ENCODE measurements around the gene MEG3.
"Not testable (repeated sequence)": the region's sequence is repeated elsewhere in the genome, so short reads cannot be mapped to it uniquely, and the experiment has no call there.

The MEG3 gene

DNA sequence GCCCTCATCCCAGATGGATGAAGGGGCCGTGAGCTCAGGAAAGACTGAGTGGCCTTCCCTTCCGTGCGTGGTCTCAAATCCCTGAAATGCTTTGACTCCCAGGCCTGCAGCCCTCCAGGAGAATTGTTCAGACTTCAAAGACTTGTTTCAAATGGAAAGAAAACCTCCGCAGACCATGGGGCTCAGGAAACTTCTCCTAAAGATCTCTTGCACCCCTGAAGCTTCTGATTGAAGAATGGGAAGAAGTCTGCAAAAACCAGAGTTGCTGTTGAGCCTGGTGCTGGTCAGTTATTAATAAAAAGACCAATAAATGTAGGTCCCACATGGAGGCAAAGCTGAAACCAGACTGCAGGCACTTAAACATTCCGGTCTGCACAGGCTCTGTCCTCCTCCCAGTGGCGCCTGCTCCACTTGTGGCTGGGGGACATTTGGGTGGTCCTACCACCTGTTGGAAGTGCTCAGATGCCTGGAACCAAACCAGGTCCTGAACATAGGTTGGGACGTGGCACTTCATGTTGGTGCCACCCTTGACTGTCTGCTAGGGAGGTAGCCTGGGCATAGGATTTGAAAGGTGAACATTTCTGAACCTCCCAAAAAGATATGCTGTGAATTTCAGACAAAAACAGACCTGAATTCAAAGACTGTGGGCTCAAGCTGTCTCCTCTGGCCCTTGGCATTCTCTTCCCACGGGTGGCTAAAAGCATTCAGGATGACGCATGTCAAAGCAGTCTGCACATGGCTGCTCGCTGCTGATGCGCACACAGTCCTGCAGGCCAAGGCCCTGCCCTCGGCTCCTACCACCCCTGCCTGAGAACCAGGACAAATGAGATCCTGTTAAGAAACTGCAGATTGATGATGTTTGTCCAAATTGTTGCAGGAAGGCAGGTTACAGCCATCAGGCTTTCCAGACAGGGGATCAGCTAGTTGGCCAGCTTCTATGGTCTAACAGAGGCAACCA lies 36.2 kb upstream of the MEG3 start:
- DNase-seq: no peak

DNA sequence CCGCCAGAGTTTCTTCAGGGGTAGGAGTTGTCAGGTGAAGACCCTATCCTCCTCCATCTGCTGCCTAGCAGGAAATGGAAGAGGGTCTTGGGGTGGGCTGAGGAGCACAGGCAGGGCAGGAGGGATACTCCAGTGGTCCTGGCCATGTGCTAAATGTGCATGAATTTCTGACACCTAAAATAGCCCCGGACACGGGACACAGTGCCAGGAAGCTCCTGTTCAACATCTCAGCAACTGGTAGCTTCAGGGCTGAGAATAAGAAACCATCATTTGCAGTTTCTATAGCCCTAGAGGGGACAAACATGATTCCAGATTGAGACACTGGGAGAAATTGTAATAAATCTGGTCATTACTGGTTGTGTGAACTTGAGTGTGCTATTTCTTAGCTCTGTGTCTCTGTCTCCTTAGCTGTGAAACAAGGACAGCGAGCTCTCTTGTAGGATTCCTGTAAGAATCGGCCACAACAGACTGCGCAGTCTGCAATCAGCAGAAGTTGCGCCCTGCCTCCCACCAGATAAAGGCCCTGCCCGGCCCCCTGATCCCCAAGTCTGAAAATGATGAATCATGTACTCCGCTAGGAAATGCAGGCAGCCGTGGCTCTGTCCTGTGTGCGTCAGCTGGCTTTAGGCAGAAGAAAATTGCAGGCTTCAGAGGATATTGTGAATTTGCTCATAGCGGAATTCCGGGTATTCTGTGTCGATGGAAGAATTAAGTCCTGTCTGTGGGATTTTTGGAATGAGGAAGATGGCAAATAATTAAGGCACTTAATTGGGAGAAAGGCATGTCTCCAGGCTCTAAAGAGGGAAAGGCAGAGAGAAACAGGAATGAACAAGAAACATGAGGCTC lies 35.2 kb upstream of the MEG3 start:
- DNase-seq: no peak

DNA sequence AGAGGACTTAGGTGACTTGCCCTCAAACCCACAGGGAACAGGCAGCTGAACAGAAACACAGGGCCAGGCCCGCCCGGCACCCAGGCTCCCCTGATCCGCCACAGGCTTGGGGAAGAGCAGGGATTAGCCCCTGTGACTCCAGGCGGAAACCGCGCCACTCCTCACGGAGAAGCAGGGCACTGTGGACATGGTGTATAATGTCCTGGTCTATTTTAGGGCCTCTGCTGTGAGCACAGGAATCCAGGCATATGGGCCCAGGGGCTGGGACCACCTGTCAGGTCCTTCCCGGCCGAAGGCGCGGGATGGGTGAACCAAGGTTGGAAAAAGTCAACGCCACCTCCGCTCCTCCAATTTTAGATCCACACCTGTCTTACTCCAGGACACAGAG lies 34.6 kb upstream of the MEG3 start:
- DNase-seq: no peak

DNA sequence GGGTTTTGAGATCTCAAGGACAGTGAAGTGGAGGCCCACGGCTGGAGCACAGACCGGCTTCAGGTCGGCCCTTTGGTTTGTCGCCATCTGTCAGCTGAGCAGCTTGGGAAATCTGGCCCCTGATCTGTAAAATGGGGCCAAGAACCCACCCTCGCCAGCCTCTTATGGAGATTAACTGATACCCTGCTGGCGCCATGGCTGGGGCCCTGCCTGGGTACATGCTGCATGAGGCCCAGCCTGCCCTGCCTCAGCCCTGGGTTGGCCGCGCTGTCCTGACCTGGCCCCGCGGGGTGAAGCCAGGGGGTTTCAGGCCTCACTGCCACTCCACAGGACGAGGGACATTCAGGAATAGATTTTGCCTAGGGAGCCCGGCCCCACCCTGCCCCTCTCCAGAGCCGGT lies 33.9 kb upstream of the MEG3 start:
- no peak for DNase-seq

DNA sequence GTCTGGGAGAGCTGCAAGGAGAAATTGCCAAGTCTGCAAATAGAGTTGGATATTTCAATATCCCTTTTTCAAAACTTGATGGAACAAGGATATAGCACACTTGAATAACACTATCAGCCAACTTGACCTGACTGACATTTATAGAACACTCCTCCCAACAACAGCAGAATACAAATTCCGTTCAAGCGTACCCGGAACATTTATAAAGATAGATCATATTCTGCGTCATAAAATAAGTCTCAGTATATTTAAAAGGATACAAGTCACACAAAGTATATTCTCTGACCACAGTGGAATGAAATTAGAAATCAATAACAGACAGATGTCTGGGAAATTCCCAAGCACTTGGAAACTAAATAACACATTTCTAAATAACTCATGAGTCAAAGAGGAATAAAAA lies 29.0 kb upstream of the MEG3 start:
- DNase-seq: no peak

DNA sequence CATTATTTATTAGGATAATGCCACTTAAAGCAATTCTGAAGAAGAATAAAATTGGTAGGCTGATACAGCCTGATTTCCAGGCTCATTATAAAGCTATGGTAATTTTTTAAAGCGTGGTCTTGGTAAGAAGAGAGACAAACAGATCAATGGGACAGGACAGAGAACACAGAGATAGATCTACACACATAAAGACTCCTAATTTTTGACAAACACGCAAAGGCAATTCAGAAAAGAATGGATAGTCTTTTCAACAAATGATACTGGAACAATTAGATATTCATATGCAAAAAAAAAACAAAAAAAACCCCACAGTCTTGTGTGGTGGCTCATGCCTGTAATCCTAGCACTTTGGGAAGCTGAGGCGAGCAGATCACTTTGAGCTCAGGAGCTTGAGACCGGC lies 25.9 kb upstream of the MEG3 start:
- DNase-seq: no peak

DNA sequence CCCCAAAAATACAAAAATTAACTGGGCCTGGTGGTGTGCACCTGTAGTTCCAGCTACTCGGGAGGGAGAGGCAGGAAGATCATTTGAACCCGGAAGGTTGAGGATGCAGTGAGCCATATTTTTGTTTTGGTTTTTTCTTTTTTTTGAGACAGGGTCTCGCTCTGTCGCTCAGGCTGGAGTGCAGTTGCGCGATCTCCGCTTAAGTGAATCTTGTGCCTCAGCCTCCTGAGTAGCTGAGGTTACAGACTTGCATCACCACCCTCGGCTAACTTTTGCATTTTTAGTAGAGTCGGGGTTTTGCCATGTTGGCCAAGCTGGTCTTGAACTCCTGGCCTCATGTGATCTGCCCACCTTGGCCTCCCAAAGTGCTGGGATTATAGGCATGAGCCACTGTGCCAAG lies 24.5 kb upstream of the MEG3 start:
- not testable (repeated sequence) for DNase-seq

DNA sequence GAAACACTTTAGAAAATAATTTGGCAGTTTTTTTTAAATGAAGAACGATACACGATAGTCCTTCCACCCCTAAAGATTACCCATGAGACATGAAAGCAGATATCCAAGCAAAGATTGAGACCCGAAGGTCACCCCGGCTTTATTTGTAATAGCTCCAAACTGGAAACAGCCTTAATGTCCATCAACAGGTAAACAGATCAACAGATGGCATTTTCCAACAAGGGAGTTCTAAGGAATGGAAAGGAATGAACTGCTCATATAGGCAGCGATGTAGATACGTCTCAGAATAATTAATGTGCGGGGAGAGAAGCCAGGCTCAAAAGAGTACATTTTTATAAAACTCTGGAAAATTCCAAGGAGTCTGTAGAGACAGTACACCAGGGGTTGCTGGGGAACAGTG lies 23.7 kb upstream of the MEG3 start:
- DNase-seq: no peak

DNA sequence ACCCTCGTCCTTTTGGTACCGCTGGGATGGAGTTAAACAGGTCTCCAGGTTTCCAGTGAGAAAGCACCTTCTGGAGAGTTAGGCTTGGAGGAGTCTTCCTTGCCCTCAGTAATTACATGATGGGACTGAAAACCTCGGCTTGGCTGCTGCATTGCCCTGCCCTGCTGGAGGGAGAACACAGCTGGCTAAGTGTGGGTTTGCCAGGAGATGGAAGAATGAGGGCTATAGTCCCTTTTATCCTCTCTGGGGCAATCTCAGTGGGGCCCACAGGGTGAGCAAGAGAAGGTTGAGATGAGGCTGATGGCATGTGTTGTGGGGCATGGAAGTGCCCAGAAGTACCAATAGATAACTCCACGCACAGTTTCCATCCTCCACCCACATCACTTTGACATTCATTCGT lies 23.2 kb upstream of the MEG3 start:
- no peak for DNase-seq

DNA sequence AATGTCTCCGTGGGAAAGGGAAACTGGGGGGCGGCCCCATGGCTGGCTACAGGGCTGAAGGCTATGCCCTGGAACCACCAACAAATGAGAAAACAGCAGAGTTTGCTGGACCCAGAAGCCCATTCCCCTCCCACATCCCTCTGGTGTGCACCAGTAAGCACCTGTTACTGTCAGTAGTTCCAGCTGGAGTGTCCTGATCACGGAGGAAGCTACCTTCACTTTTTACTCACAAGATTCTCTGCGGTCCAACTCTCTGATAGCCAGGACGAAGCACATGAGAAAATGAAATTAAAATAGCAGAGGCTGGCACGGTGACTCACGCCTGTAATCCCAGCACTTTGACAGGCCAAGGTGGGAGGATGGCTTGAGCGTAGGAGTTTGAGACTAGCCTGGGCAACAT lies 22.7 kb upstream of the MEG3 start:
- no peak for DNase-seq

DNA sequence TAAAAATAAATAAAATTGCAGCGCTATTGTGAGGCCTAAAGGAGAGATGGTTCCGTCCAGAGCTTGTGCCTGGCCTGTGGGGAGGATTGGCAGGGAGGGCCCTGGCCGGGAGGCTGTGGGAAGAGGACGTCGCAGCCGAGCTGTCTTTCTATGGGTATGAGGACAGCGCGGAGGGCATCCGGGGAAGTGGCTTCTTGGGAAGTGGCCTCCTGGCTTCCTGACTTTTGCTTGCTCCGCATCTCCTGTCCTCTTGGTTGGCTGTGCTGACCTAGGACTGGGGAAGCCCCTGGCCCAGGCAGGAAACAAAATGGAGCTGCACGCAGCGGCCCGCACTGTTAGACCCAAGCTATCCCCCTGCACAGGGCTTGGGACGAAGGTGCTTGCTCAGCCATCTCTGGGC lies 22.2 kb upstream of the MEG3 start:
- no peak for DNase-seq

DNA sequence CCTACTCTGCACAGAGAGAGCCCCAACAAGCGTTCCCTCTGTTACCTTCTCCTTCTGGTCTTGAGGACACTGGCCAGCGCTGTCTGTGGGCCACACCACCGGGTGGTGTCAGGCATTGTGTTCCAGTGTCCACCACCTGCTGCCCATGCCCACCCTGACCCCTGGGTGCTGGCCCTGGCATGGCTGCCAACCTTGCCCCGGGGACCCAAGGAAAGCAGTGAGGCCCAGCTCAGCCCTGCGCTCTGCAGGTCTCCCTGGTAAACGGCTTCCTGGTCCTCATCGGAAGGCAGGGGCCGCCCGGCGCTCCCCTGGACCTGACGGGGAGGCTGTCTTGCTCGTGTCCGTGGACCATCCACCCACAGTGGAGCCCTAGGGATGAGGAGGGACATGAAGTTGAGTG lies 21.8 kb upstream of the MEG3 start:
- DNase-seq: no peak

DNA sequence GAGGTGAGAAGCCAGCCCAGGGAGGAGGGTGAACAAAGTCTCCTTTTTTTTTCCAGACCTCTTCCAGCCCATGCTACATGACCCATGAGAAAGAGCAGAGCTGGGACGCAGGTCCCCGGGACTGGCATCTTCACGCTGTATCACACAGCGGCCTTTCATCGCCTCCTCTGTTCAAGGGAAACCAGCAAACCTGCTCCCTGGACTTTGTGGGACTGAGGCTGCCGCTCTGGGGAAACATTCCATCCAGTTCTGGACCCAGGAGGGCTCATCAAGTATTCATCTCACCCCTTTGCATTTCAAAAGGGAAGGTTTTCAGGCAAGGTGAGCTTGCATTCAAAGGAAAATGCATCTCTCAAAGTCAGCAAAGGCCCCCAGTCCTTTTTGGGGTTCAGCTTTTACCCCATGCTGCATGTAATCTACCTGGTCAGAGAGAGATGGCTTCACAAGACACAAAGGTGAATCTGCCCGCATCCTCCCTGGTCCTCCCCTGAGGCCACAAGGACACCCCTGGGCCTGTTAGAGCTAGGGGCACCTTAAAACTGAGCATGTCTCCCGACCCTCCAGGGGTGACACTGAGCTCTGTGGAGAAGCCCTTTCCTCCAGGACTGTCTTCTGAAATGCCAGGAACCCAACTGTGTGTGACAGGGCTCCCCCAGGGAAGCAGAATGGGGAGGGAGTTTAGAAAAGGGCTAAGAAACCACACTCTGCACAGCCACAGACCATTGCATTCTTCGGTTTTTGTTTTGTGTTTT lies 21.2 kb upstream of the MEG3 start:
- no peak for DNase-seq

DNA sequence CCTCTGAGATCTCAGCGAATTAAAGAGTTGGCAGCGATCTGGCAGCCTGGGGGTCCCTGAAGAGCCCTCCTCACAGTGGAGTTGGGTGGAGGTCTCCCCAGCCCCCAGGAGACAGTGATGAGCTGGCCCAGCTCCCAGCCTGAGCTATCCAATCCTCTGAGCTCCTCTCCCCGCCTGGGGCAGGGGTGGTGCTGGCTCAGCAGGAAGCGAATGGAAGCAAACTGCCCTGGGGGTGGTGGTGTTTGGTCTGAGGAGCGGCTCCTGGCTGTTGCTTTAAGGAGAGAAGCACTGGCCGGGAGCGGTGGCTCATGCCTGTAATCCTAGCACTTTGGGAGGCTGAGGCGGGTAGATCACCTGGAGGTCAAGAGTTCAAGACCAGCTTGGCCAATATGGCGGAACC lies 19.5 kb upstream of the MEG3 start:
- no peak for DNase-seq

DNA sequence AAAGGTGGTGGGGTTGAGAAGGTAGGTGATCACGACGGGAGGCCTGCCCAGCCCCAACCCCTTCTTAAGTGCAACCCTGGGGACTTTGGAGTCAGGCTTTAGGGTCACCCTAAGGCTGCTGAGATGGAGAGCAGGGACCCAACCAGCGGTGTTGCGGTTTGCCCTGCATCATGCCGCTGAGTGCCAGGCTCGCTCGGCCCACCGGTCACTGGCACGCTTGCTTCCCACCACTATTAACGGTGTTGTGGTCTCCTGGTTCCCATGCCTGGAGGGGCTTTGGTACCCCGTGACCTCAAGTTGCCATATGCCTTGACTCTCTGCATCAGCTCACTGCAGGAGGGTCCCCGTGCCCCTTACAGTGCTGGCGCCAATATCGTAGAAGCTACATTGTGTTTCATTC lies 18.4 kb upstream of the MEG3 start:
- no peak for DNase-seq

DNA sequence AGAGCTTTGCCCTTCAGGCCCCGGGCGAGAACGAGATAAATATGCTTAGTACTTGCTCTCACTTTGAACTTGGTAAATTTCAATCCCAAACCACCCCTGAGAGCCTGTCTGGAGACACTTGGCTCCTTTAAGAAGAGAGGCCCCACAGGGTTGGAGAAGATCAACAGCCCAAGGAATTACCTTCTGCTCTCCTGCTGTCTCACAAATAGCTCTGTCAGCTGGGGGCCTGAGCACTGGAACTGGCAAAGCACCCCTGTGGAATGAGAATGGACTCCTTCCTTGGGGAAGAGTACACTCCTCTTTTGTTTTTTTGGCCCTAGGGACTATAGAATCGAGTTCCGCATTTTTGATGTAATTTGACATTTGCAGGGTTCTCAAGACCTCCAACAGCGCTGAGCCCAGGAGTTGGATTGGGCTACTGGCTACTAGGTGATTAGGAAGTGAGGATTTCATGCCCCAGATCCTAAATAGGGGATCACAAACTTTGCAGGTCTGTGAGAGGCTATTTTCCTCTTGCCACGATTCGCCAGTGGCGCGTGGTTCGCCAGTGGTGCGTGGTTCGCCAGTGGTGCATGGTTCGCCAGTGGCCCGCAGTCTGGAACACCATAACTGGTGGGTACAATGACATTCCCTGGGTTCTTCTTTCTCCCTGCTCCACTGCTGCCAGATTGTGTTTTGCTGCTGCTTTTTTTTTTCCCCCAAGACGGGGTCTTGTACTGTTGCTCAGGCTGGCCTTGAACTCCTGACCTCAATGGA lies 17.8 kb upstream of the MEG3 start:
- DNase-seq: no peak

DNA sequence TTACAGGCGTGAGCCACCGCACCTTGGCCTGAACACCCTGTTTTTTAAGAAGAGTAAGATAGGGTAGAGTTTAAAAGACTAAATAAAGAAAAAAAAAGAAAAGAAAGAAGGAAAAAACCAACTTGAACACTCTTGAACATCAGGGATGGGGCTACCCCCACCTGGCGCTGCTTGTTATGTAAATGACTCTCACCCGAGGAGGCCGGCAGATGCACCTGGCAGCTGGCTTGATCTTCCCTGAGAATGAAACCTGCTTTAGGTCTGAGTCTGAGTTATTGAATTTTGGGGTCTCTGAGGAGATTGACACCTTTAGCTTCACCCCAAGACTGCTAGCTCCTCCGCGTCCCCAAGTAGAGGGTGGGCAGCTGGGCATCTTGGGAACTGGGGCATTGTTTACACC lies 15.5 kb upstream of the MEG3 start:
- no peak for DNase-seq

DNA sequence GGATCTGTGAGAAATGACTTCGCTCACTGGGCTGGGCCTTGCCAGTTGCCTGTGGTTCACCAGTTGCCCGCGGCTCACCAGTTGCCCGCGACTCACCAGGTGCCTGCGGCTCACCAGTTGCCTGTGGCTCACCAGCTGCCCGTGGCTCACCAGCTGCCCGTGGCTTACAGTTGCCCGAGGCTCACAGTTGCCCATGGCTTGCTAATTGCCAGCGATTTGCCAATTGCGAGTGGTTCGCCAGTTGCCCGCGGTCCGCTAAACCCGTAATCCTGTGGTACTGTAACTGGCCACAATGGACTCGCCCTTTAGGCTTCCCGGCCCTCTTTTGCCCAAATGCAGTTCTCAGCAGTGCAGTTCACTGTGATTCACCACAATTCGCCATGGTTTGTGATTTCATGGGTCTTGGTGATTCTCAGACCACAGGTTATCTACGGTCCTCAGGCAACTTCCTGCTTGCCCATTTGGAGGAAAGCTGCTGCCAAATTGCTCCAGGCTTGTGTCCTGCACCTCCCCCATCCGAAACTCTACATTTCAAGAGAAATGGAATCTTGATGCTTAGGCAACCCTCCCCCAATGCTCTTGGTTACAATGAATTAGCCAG lies 15.0 kb upstream of the MEG3 start:
- no peak for DNase-seq

DNA sequence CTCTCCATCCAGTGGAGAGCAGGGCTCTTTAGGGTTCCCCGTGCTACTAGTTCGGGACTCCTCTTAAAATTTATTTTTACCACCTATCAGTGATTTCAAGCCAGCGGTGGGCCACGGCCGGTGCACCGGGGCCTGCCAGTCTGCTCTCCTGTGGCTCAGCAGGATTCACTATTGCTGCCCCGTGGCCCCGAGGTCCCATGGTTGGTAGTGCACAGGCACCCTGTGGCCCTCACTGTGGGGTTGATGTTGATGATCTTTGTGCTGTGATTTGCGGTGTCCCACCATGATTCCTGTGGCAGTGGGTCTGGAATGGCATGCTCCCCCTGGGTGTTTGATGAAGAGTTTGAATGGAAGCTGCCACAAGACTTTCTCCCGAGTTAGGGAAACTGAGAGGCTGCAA lies 12.6 kb upstream of the MEG3 start:
- no peak for DNase-seq

DNA sequence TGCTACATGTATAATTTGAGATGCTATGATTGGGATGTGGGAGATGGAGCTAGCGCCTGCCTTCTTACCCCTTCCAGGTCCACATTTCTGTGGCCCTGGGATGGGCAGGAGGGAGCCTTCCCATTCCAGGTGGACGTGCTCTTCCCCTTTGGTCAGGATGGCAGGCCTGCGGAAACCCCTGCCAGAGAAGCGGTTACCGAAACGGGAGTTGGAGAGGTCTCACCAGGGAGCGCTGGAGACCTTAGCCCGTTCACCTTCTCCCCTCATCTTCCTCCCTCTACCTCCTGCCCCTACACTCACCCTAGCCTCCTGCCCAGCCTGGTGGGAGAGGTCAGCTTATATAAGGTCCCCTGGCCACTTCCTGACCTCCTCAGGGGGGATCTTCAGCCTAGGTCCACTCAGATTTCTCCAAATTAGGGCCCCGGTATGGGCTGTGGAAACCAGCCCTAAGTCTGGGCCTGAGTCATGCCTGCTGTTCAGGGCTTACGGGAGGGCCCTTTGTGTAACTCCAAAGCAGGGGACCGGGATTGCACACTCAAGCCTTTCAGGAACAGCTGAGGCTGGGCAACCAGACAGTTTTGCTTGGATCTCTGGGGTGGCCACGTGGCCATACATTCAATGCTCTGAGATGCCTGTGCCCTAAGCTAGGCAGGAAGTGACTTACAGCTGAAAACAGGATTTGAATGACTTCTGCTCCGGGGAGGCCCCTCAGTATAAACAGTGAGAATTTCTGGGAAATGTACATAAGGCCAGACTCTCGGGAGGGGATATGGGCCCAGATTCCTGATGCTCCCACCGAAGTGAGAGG lies 10.2 kb upstream of the MEG3 start:
- no peak for DNase-seq

DNA sequence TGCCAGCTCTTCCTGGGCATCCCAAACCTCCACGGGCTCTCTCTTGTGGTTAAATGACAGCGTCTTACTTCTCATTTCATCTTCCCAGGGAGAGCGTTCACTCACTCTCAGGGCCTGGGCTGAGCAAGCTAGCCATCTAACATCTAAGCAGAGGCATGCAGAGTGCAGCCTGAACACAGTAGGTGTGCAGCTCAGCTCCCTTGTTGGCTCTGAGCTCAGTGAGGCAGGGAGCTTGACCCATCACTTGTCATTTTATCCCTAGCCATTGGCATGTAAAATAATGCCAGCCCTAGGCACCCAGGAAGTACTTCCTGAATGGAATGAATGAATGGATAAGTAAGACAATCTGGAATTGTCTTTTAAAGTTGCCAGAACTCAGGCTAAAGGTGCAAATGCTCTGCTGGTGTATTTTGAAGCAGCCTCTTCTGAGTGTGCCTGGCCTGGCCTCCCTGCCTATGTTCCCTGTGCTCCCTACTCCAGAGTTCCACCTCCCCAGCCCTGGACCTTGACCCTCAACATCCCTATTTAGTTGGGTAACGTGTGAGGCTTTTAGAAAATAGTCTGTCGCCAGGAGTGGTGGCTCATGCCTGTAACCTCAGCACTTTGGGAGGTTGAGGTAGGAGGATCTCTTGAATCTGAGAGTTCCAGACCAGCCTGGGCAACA lies 9.5 kb upstream of the MEG3 start:
- no peak for DNase-seq

Measured in NCI-H510A treated with DMSO at 0.1 percent for 48 hours (cell line).